ENCODE results near the gene TAS2R46. TPM values are rescaled to one million over a fixed set of nuclear protein-coding genes. Genes with fewer than 3 reads are reported as not detected.
"Not testable (repeated sequence)": the region's sequence is repeated elsewhere in the genome, so short reads cannot be mapped to it uniquely, and the experiment has no call there.

TAS2R46 gene
- total RNA-seq, 1 donor, result 4.7 TPM

- TF ChIP-seq, protein P1, sequence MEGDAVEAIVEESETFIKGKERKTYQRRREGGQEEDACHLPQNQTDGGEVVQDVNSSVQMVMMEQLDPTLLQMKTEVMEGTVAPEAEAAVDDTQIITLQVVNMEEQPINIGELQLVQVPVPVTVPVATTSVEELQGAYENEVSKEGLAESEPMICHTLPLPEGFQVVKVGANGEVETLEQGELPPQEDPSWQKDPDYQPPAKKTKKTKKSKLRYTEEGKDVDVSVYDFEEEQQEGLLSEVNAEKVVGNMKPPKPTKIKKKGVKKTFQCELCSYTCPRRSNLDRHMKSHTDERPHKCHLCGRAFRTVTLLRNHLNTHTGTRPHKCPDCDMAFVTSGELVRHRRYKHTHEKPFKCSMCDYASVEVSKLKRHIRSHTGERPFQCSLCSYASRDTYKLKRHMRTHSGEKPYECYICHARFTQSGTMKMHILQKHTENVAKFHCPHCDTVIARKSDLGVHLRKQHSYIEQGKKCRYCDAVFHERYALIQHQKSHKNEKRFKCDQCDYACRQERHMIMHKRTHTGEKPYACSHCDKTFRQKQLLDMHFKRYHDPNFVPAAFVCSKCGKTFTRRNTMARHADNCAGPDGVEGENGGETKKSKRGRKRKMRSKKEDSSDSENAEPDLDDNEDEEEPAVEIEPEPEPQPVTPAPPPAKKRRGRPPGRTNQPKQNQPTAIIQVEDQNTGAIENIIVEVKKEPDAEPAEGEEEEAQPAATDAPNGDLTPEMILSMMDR (IDR thresholded peaks at IDR 0.05; ENCODE audit: insufficient read depth, low read length), result no peak
These were observed 22.9 kb downstream of the TAS2R46 start for GRCh38 chr12:11039171-11039570.

GRCh38 chr12:11033959-11034358, 28.1 kb downstream of the TAS2R46 start:
- H3K4me3 ChIP-seq (ENCODE audit: low read depth, low read length); DNase-seq (ENCODE audit: low read depth): not testable (repeated sequence)

More at GRCh38 chr12:11039171-11039570, 22.9 kb downstream of the TAS2R46 start:
- no peak for DNase-seq (ENCODE audit: low read depth)
- no peak overlapping the region for H3K4me3 ChIP-seq (ENCODE audit: low read depth, low read length)

GRCh38 chr12:11031307-11031706, 30.8 kb downstream of the TAS2R46 start, which contains the start of gene TAS2R31:
TSS of gene TAS2R31 (minus strand) at chr12:11031407. CDS start at chr12:11031335, 72 bp downstream.
- H3K4me3 ChIP-seq (ENCODE audit: low read depth, low read length), result no peak within 1 kb of the TSS
- no peak for DNase-seq (ENCODE audit: low read depth)
- TF ChIP-seq, protein P1 (IDR thresholded peaks at IDR 0.05; ENCODE audit: insufficient read depth, low read length), result no peak

DNA sequence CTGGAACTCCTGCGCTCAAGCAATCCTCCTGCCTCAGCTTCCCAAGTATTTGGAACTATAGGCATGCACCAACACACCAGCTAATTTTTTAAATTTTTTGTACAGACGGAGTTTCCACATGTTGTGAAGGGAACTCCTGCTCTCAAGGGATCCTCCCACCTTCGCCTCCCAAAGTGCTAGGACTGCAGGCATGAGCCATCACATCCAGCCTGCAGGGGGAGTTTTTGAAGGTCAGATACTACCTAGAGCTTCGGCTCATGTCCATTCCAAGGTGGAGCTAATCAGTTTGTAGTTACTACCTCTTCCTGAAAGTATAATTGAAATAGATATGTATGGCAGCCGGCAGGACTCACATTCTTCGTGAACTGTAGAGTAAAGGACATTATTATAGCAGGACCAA, 36.0 kb downstream of the TAS2R46 start:
- no peak for DNase-seq (ENCODE audit: low read depth)
- TF ChIP-seq, protein P1 (IDR thresholded peaks at IDR 0.05; ENCODE audit: insufficient read depth, low read length), result no peak
- no peak overlapping the region for H3K4me3 ChIP-seq (ENCODE audit: low read depth, low read length)

- H3K4me3 ChIP-seq (ENCODE audit: low read depth, low read length), result no peak overlapping the region
- no peak for DNase-seq (ENCODE audit: low read depth)
- TF ChIP-seq, protein P1 (IDR thresholded peaks at IDR 0.05; ENCODE audit: insufficient read depth, low read length), result no peak
These were observed 38.7 kb downstream of the TAS2R46 start for GRCh38 chr12:11023387-11023786.

DNA sequence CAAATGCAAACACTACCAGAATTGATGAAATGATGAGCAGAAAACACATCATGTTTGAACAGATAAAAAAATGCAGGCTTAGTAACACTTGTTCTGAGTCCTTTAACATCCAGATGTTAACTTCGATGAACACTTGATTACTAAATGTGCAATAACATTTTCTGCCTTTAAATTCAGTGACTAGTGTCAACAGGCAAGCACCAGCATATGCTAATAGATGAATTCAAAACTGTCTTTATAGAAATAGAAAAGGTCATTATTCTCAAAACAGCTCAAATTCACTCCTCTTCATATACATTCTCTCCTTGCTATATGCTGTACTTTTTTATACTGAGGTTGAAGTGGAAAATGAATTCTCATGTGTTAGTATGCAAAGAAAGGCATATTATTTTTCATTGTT, 39.6 kb downstream of the TAS2R46 start, which contains the start of gene TAS2R19:
TSS of gene TAS2R19 (minus strand) at position 101 of the 400 bp plus-strand sequence. CDS start at position 52, 49 bp downstream.
- no peak for DNase-seq (ENCODE audit: low read depth)
- H3K4me3 ChIP-seq (ENCODE audit: low read depth, low read length), result no peak within 1 kb of the TSS
- TF ChIP-seq, protein P1 (IDR thresholded peaks at IDR 0.05; ENCODE audit: insufficient read depth, low read length), result no peak

DNA sequence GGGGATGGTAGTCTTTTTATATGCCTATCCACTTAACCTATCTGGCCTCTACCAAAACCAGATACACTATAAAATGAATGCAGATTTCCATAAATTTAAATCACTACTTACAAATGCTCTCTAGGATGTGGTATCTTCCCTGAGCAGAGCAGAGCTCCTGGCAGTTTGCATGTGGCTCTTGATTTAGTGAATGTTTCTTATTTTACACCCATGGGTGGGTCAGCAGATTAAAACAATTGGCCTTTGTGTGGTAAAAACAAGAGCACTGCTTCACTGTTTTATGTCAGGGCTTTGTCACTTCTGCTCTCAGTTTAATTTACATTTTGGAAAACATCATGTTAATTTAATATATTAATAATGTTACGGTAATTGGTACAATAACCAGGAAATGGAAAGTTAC, 45.2 kb downstream of the TAS2R46 start:
- H3K4me3 ChIP-seq (ENCODE audit: low read depth, low read length), result no peak overlapping the region
- TF ChIP-seq, protein P1 (IDR thresholded peaks at IDR 0.05; ENCODE audit: insufficient read depth, low read length), result no peak
- no peak for DNase-seq (ENCODE audit: low read depth)
